GM18951 (cell line): Measurements from ENCODE around the gene MUC2.

ENCODE experiments used
- POLR2A ChIP-seq: IDR thresholded peaks from 4 replicates; pipeline ENCODE4 v1.6.1; 2011; ENCODE audit warnings: mild to moderate bottlenecking; ENCODE audit not compliant: insufficient read length, insufficient read depth; ENCODE audit errors: extremely low read depth
- in situ Hi-C: fragments of 300-500 bp; cut with MboI; formaldehyde crosslinking; loops from one replicate; pipeline ENCODE4 v1.12.0; 2022; ENCODE audit warnings: low sequenced_read_pairs, mixed read lengths, inconsistent platforms; ENCODE audit not compliant: unreplicated experiment

Gene MUC2

DNA sequence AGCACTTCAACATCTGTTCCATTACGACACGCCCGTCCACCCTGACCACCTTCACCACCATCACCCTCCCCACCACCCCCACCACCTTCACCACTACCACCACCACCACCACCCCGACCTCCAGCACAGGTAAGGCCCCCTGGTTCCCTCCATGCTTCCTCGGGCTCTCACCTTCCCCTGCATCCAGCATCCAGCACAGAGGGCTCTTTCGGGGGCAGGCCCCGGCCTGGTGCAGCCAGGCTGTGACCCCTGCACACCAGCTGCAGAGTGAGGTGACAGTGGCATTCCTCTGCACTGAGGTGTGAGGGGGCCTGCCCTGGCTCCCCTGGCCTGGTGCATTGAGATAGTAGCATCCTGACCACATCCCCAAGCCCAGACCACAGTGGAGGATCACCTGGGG is 18.2 kb downstream of the MUC2 start:
- no peak for TF ChIP-seq POLR2A
- in situ Hi-C loops, result no loop called here

DNA sequence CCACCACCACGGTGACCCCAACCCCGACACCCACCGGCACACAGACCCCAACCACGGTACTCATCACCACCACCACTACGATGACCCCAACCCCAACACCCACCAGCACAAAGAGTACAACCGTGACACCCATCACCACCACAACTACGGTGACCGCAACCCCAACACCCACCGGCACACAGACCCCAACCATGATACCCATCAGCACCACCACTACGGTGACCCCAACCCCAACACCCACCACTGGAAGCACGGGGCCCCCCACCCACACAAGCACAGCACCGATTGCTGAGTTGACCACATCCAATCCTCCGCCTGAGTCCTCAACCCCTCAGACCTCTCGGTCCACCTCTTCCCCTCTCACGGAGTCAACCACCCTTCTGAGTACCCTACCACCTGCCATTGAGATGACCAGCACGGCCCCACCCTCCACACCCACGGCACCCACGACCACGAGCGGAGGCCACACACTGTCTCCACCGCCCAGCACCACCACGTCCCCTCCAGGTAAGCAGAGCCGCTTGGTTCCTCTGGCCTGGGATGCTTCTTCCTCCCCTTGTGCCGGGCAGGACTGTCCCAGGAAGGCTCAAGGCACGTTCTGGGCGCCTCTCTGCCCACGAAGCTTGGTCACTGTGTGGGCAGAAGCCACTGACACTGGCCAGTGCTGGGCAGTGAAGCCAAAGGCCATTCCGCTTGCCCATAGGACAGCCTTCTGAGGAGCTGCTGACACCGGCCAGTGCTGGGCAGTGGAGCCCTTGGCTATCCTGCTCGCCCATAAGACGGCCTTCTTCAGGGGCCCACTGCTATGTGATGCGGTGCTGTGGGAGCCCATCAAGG is 25.1 kb downstream of the MUC2 start:
- in situ Hi-C loops, result no loop called here
- TF ChIP-seq POLR2A, result no peak

DNA sequence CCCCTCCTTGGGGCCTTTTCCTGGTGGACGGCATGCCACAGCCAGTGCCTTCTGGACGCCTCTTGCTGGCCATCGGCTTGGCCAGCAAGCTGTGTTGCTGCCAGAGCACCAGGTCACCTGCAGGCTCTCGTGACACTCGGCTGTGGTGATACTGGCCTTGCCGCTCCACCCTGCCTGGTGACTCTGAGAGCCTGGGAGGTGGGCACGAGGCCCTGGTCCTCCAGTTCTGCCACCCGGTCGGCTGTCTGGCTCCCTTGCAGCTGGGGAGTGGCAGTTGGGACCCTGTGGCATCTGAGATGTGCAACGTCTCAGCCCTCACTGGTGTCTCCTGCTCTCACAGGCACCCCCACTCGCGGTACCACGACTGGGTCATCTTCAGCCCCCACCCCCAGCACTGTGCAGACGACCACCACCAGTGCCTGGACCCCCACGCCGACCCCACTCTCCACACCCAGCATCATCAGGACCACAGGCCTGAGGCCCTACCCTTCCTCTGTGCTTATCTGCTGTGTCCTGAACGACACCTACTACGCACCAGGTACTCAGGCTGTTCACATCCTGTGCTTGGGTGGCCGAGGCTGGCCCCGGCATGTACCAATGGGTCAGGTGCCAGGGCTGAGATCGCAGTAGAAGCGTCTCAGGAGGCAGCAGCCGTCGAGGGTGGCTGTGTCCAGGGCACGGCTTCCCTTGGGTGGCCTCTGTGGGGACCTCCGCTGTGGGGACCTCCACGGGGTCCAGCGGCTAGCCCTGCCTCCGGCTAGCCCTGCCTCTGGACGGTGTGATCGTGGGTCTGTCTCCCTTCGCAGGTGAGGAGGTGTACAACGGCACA is 26.0 kb downstream of the MUC2 start:
- TF ChIP-seq POLR2A, result no peak
- in situ Hi-C loops, result no loop called here

DNA sequence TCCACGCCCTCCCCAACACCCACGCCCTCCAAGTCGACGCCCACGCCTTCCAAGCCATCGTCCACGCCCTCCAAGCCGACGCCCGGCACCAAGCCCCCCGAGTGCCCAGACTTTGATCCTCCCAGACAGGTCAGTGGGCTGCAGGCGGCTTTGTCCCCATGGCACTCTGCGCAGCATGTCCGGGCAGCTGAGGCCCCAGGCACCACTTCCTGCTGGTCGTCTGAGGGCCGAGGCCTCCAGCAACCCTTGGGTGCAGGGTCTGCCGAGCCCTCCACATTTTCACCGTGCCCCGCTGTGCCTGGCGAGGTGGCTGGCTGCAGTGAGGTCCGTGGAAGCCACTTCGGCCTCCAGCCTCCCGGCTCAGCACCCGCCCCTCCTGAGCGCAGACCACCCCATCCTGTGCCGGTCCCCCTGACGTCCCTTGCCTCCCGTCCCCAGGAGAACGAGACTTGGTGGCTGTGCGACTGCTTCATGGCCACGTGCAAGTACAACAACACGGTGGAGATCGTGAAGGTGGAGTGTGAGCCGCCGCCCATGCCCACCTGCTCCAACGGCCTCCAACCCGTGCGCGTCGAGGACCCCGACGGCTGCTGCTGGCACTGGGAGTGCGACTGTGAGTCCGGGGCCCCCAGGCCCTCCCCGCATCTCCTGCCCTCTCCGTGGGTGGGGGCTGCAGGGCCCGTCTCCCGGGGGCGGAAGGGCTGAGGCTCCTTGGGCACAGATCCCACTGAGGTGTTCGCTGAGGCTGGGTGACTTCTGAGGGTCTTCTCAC is 26.8 kb downstream of the MUC2 start:
- TF ChIP-seq POLR2A, result no peak
- in situ Hi-C loops, result no loop called here

DNA sequence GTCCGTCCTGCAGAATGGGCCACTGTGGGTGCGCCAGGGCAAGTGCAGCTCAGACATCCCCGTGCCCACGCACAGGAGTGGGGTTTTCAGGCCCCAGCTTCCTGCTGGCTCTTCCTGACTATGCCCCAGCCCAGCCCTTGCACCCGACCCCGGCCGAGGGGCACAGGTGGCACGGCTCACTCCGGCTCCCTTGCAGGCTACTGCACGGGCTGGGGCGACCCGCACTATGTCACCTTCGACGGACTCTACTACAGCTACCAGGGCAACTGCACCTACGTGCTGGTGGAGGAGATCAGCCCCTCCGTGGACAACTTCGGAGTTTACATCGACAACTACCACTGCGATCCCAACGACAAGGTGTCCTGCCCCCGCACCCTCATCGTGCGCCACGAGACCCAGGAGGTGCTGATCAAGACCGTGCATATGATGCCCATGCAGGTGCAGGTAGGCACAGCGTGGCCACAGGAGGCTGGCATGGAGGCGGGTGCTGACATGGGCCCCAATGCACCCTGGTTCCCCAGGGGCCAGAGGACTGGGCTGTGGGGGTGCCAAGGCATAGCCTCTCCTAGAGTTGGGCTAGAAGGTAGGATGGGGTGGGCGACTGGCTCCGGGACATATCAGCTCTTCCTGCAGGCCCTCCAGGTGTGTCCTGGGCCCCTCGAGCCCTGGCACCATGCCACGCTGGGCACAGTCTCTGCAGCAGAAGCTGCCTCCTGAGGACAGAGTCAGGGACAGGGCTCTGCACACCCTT is 27.7 kb downstream of the MUC2 start:
- TF ChIP-seq POLR2A, result no peak
- in situ Hi-C loops, result no loop called here

DNA sequence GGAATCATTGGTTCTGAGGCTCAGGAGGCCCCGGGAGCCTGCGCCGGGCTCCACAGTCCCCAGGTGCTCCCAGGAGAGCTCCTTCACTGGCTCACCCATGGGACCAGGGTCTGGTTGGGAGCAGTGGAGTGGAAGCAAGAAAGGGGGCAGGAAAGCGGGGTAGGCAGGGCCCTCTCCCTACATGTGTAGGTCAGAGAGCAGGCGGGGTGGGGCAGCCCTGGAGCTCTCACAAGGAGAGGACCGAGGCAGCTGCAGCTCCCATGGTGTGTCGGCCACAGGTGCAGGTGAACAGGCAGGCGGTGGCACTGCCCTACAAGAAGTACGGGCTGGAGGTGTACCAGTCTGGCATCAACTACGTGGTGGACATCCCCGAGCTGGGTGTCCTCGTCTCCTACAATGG is 28.3 kb downstream of the MUC2 start:
- in situ Hi-C loops, result no loop called here

DNA sequence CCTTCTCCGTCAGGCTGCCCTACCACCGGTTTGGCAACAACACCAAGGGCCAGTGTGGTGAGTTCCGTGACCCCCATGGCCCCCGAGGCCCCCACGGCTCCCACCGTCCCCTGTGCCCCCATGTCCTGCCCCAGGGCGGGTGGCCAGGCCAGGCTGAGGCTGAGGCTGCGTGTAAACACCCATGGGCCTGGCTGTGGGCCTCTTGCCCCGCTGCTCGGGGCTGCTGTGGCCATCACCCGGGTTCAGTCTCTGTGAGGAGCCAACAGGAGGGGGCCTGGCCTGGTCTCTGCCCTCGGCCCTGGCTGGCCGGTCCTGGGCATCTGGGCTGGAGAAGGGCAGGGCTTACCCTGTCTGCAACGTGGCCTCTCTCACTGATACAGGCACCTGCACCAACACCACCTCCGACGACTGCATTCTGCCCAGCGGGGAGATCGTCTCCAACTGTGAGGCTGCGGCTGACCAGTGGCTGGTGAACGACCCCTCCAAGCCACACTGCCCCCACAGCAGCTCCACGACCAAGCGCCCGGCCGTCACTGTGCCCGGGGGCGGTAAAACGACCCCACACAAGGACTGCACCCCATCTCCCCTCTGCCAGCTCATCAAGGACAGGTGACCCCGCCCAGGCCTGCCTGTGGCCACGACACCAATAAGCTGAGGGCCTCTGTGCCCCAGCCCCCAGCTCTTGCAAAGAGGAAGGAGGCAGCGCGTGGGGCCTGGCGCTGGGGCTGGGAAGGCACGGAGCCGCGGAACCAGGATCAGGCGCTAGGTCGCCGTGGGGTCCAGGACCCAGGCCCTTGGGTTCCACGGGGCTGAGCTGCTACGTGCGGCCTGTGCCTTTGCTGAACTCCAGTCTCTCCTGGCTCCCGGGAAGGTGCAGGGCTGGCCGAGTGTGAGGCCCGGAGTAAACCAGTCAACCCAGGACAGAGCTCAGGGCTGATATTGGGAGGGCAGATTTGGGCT is 29.0 kb downstream of the MUC2 start:
- TF ChIP-seq POLR2A, result no peak
- in situ Hi-C loops, result no loop called here

More for the DNA sequence above, 28.3 kb downstream of the MUC2 start:
- TF ChIP-seq POLR2A, result no peak

DNA sequence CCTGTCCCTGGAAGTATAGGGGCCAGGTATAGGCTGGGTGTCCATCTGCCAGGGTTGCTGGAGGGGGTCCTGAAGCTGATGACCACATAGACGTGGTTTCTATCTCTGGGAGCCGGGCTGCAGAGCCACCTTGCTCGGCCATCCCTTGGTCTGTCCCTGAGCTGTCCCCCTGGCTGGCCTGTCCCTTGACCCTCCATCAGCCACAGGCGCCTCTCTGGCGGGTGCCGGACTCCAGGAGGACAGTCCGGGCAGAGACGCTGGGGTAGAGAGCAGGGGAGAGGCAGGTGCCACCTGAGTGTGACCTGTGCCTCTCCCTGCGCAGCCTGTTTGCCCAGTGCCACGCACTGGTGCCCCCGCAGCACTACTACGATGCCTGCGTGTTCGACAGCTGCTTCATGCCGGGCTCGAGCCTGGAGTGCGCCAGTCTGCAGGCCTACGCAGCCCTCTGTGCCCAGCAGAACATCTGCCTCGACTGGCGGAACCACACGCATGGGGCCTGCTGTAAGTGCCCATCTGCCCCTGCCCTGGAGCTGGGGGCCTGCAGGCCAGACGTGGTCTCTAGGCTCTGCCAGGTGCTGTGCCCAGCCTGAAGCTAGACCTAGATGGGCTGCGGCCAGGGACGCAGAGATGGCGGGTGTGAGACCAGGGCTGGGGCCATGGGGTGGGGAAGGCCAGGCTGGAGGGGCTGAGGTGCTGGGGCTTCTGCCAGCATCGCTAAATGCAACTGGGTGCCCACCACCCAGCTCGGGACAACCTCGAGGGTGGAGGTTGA is 29.9 kb downstream of the MUC2 start:
- no peak for TF ChIP-seq POLR2A
- in situ Hi-C loops, result no loop called here

DNA sequence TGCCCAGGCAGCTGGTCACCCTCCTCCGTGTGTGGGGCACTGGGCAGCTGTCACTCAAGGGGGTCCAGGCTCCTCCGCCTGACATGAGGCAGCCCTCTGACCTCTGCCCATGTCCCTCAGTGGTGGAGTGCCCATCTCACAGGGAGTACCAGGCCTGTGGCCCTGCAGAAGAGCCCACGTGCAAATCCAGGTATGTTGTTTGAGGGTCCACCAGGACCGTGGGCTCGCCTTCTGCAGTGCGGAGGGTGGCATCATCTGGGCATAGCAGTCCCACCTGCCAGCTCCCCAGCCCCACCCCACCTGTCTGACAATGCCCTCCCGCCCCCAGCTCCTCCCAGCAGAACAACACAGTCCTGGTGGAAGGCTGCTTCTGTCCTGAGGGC is 30.5 kb downstream of the MUC2 start:
- in situ Hi-C loops, result no loop called here

DNA sequence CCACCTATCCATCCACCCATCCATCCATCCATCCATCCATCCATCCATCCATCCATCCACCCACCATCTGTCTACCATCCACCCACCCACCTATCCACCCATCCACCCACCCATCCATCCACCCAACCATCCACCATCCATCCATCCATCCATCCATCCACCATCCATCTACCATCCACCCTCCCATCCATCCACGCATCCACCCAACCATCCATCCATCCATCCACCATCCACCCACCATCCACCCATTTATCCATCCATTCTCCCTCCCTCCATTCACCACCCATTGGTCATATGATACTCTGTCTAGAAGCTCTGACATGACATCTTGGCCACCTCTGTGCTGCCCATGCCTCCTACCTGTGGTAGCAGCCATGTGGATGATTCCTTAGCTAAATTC is 31.7 kb downstream of the MUC2 start:
- in situ Hi-C loops, result no loop called here

More for the DNA sequence above, 30.5 kb downstream of the MUC2 start:
- no peak for TF ChIP-seq POLR2A

More for the DNA sequence above, 31.7 kb downstream of the MUC2 start:
- no peak for TF ChIP-seq POLR2A
